HG02571 (cell line): Measurements from ENCODE around the gene STXBP1.
"Not testable (repeated sequence)": the region's sequence is repeated elsewhere in the genome, so short reads cannot be mapped to it uniquely, and the experiment has no call there.

Experiments
- ATAC-seq: cut with Tn5 transposase; IDR thresholded peaks from one replicate; pipeline ENCODE4 v1.9.1; 2021; ENCODE audit warnings: mild to moderate bottlenecking, moderate library complexity; ENCODE audit not compliant: unreplicated experiment

Gene STXBP1

DNA sequence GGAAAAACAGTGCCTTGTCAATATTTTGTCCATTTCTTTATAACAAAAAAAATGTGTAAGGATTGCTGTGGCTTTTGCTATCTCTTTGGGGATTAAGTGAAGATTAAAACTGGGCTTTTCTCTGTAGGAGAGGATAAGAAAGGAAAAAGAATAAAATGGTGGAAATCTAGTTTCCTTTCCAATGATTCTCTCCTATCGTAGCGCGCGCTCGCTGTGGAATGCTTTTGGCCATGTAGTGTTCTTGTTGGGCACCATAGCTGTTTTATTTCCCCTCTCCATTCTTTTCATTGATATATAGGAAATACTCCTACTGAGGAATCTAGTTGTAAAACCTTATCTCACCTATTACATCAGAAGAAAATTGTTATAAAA, 1.5 kb downstream of the STXBP1 start:
- no peak for ATAC-seq

DNA sequence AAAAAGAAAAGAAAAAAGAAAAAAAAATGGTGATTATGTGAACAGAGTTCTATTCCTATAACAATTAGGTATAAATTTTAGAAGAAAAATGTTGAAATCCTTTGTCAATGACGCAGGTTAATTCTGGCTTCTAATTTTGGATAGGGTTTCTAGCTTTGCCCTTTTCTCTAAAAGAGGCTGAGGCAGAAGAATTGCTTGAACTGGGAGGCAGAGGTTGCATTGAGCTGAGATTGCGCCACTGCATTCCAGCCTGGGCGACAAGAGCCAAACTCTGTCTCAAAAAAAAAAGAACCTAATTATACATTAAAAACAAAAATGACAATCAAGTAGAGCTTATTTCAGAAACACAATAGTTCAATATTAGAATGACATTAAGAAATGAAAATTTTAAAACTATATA, 2.9 kb downstream of the STXBP1 start:
- ATAC-seq: no peak

- ATAC-seq: not testable (repeated sequence)
Observed at GRCh38 chr9:127621339-127621970, 9.4 kb downstream of the STXBP1 start.

GRCh38 chr9:127626752-127627493, 14.8 kb downstream of the STXBP1 start:
- no peak for ATAC-seq

- ATAC-seq: no peak
Observed at GRCh38 chr9:127627494-127627855, 15.4 kb downstream of the STXBP1 start.

DNA sequence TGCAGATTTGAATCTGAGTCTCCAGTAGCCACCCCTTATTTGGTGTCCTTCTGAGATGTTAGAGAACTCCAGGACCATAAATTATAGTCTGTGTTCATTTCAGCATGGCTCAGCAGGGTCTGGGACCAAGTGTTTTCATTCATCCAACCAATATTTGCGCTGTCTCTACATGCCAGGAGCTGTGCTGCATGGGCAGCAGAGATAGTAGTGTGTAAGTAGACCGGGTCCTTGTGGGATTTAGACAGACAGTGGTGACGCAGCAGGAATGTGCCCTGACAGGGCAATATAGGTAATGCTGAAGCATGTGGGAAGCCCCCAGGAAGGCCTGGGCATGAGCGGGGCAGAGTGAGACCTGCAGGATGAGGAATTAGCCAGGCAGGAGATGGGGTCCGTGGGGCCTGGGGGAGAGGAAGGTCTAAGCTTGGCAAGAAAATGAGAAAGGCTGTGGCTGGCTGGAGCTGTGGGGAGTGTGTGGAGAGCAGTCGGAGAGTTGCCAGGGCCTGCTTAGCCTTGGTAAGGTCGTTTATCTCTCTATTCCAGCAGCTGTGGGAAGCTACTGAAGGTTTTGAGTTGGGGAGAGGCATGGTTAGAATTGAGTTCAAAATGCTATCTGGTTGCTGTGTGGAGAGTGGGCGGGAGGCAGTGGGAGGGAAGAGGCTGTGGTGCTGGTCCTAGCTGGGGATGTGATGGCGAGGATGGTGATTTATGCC, 16.8 kb downstream of the STXBP1 start:
- no peak for ATAC-seq

GRCh38 chr9:127629468-127630081, 17.5 kb downstream of the STXBP1 start:
- no peak for ATAC-seq

GRCh38 chr9:127633216-127633862, 21.3 kb downstream of the STXBP1 start:
- ATAC-seq: no peak

DNA sequence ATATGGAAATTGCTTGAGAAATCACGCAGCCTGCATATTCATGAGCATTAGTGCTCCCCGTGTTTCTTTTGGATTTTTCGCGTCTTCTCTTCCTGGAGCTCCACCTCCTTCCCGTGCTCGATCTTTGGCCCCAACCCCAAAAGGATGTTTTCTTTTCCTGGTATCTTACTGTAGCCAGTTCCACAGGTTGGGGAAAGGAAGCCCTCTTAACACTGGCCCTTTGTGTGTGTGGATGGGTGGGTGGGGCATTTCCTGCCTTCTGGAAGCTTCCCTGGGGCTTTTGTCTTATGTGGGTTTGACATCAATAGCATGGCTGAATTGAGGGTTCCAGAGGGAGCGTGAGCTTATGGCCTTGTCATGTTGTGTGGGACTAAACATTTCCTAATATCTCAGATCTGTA, 21.9 kb downstream of the STXBP1 start:
- ATAC-seq: no peak

GRCh38 chr9:127634698-127635097, 22.6 kb downstream of the STXBP1 start:
- ATAC-seq: no peak

DNA sequence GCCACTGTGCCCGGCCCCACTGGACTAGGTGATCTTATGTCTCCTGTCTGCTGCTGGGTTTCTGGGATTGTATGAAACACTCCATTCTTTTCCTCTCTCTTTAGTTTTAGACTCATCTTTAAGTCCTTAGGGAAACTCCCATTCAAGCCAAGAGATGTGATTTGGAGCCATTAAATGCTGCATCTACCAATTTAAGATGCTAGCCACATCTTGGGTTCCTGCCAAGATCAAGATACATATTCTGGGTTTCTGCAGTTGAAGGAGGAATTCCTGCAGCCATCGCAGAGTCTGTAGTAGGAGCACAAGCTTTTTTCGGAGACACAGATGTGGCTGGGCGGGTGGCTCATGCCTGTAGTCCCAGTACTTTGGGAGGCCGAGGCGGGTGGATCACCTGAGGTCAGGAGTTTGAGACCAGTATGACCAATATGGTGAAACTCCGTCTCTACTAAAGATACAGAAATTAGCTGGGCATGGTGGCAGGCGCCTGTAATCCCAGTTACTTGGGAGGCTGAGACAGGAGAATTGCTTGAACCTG, 23.2 kb downstream of the STXBP1 start:
- ATAC-seq: no peak

- ATAC-seq: no peak
Observed at GRCh38 chr9:127637322-127637847, 25.3 kb downstream of the STXBP1 start.

DNA sequence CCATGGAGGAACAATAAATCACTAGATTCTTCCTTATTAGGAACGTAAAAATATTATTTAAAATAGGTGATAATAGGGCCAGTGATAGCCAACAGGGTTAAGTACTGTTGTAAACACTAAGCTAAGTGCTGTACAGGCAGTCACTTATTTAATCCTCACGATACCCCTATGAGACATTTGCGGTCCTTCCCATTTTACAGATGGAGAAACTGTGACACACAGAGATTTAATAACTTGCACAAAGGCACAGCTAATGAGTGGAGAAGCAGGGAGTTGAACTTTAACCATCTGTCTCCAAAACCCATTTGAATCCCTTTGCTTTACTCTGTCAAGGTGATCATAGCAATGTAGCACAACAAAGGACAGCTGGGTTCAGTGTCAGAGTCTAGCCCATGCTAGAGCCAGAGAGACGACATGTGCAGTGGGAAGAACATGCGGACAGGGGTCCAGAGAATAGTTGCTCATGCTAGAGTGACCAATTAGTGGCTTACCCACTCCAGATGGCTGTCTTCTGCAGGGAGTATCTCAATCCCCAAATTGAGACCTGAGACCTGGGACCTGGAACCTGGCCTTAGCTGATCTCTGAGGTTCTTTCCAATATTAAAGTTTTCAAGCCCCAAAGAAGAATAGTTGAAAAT, 28.9 kb downstream of the STXBP1 start:
- ATAC-seq: no peak

GRCh38 chr9:127642082-127642740, 30.1 kb downstream of the STXBP1 start:
- ATAC-seq: no peak

- no peak for ATAC-seq
Observed at GRCh38 chr9:127644146-127644827, 32.2 kb downstream of the STXBP1 start.

DNA sequence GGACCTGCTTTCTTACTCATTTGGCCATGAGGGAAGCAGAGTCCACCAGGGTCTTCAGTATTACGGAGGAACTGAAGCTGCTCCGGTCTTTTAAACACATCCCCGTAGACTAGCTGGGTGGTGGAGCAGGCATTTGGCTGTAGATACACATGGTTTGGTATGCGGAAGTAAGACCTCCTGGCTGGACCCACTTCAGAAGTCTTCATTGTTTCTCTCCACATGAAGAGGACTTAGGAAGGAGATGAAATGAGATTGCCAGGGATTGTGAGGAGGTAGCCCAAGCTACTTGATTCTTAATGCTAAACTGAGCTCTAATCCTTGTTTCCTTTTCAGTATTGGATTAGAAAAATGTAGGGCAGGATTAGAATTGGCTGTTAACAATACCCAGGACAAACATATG, 32.9 kb downstream of the STXBP1 start:
- ATAC-seq: no peak

GRCh38 chr9:127647451-127647850, 35.4 kb downstream of the STXBP1 start:
- no peak for ATAC-seq

DNA sequence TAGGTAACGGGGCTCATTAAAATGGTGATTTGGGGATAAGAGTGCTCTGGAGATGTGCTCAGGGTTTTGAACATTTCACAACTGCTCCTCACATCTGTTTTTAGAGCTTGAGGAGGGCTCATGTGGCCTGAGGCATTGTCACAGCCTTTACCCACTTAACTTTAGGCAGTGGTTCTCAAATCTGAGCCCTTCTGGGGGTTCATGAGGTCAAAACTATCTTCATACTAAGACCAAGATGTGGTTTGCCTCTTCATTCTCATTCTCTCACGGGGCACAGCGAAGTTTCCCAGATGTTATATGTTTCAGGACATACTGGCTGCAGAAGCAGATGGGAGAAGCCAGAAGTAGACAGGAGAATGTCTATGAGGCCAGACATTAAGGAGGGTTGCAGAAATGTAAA, 38.4 kb downstream of the STXBP1 start:
- no peak for ATAC-seq
